ENCODE measurements around the gene PER3. TPM values are rescaled to one million over a fixed set of nuclear protein-coding genes. Genes with fewer than 3 reads are reported as not detected.
A peak's percentile ranks its signal among the peaks of the same experiment; 100 is the strongest.

PER3 gene
- polyA plus RNA-seq, 1 donor (not counting 4 experiments of a cell fraction or from before 2014, with no cell fraction given), result 7.0 TPM

- dilution Hi-C loops (cut with MboI; ENCODE audit: extremely low pct_ligation_motif_present, low sequenced_read_pairs), result no loop called here
These were observed 29.9 kb upstream of the PER3 start for GRCh38 chr1:7754234-7754633.

GRCh38 chr1:7755448-7755847, 28.6 kb upstream of the PER3 start:
- no peak overlapping the region for H3K9ac ChIP-seq (ENCODE audit: control insufficient read depth, extremely low read depth, insufficient read depth, low read length)
- H3K36me3 ChIP-seq (ENCODE audit: control insufficient read depth in 2 of 2, extremely low read depth in 1 of 2, insufficient read depth in 2 of 2, low read length in 2 of 2), result no peaks in the 10 kb centered on the region
- no peaks in the 10 kb centered on the region for H3K9me3 ChIP-seq (ENCODE audit: control insufficient read depth, low read depth, low read length)
- H3K4me3 ChIP-seq (ENCODE audit: control insufficient read depth in 2 of 3, extremely low read depth in 1 of 3, insufficient read depth in 2 of 3, low read depth in 1 of 3, low read length in 3 of 3), result no peak overlapping the region
- DNase-seq (ENCODE audit: low read depth, low spot score) (no peak), FAIRE-seq (no peak)
- no peaks in the 10 kb centered on the region for H3K79me2 ChIP-seq (ENCODE audit: control insufficient read depth, insufficient read depth, low read length)
- no peaks in the 10 kb centered on the region for H3K9me1 ChIP-seq (ENCODE audit: control insufficient read depth, extremely low read depth, insufficient read depth, low read length)
- dilution Hi-C loops (cut with MboI; ENCODE audit: extremely low pct_ligation_motif_present, low sequenced_read_pairs), result no loop called here
- H3K4me1 ChIP-seq (ENCODE audit: control insufficient read depth, extremely low read depth, insufficient read depth, low read length), result peaks cover 4% of the 10 kb centered on the region
- no peak overlapping the region for H3K27ac ChIP-seq (ENCODE audit: control insufficient read depth, insufficient read depth, low read length)
- H4K20me1 ChIP-seq (ENCODE audit: control insufficient read depth, extremely low read depth, insufficient read depth, low read length), result no peaks in the 10 kb centered on the region
- no peak for TF ChIP-seq EZH2 (IDR thresholded peaks at IDR 0.05; ENCODE audit: low read length)
- peak in 2 of 3 experiments; percentile 2 to 25 for TF ChIP-seq CTCF (optimal IDR thresholded peaks at IDR 0.05 in 1 of 3, IDR thresholded peaks at IDR 0.05 in 1 of 3, conservative IDR thresholded peaks at IDR 0.05 in 1 of 3; ENCODE audit: extremely low read depth in 1 of 3, insufficient read depth in 2 of 3, low read length in 3 of 3)
- no peak overlapping the region for H3K4me2 ChIP-seq (ENCODE audit: control insufficient read depth, extremely low read depth, insufficient read depth, low read depth, low read length)
- H2AFZ ChIP-seq (ENCODE audit: control insufficient read depth, low read length), result no peak overlapping the region
- no peaks in the 10 kb centered on the region for H3K27me3 ChIP-seq (ENCODE audit: control insufficient read depth, extremely low read depth, insufficient read depth, low read length)

More at GRCh38 chr1:7754234-7754633, 29.9 kb upstream of the PER3 start:
- no peak overlapping the region for H2AFZ ChIP-seq (ENCODE audit: control insufficient read depth, low read length)
- no peak for TF ChIP-seq CTCF (optimal IDR thresholded peaks at IDR 0.05 in 1 of 3, IDR thresholded peaks at IDR 0.05 in 1 of 3, conservative IDR thresholded peaks at IDR 0.05 in 1 of 3; ENCODE audit: extremely low read depth in 1 of 3, insufficient read depth in 2 of 3, low read length in 3 of 3)
- TF ChIP-seq EZH2 (IDR thresholded peaks at IDR 0.05; ENCODE audit: low read length), result no peak
- H3K27ac ChIP-seq (ENCODE audit: control insufficient read depth, insufficient read depth, low read length), result no peak overlapping the region
- no peak overlapping the region for H3K4me3 ChIP-seq (ENCODE audit: control insufficient read depth in 2 of 3, extremely low read depth in 1 of 3, insufficient read depth in 2 of 3, low read depth in 1 of 3, low read length in 3 of 3)
- FAIRE-seq (no peak), DNase-seq (ENCODE audit: low read depth, low spot score) (no peak)
- no peaks in the 10 kb centered on the region for H3K27me3 ChIP-seq (ENCODE audit: control insufficient read depth, extremely low read depth, insufficient read depth, low read length)
- no peaks in the 10 kb centered on the region for H4K20me1 ChIP-seq (ENCODE audit: control insufficient read depth, extremely low read depth, insufficient read depth, low read length)
- no peaks in the 10 kb centered on the region for H3K9me1 ChIP-seq (ENCODE audit: control insufficient read depth, extremely low read depth, insufficient read depth, low read length)
- no peak overlapping the region for H3K9ac ChIP-seq (ENCODE audit: control insufficient read depth, extremely low read depth, insufficient read depth, low read length)
- H3K79me2 ChIP-seq (ENCODE audit: control insufficient read depth, insufficient read depth, low read length), result no peaks in the 10 kb centered on the region
- H3K9me3 ChIP-seq (ENCODE audit: control insufficient read depth, low read depth, low read length), result no peaks in the 10 kb centered on the region
- no peak overlapping the region for H3K4me2 ChIP-seq (ENCODE audit: control insufficient read depth, extremely low read depth, insufficient read depth, low read depth, low read length)
- peaks cover 4% of the 10 kb centered on the region for H3K4me1 ChIP-seq (ENCODE audit: control insufficient read depth, extremely low read depth, insufficient read depth, low read length)
- no peaks in the 10 kb centered on the region for H3K36me3 ChIP-seq (ENCODE audit: control insufficient read depth in 2 of 2, extremely low read depth in 1 of 2, insufficient read depth in 2 of 2, low read length in 2 of 2)
